Stimulated activated CD4-positive, alpha-beta T cell treated with anti-CD3 and anti-CD28 coated beads, Interleukin-4, amount 100 ng/mL, for 48 hours (primary cell): Measurements from ENCODE around the gene NABP1.

ENCODE experiments used
- DNase-seq, 2 donors: peaks; one replicate each; pipeline ENCODE4 v3.0.0-alpha.2; 2020; ENCODE audit warnings: low read depth in 2 of 2

NABP1 gene

DNA sequence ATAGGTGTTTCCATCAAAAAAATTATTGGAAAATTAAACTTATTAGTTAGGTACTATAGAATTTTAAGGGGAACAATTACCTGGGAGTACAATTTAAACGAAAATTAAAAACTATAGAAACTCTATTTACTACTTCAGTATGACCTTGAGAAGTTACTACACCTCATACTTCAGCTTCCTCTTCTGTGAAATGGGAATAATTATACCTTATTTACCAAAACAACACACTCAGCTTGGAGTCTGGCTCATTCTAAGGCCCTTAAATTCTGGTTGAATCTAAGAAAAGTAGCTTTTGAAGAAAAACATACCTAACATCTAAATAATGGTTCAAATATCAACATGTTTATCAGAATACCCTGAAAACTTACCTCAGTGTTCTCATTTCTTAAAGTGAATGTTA, 2.7 kb downstream of the NABP1 start:
- no peak for DNase-seq

DNA sequence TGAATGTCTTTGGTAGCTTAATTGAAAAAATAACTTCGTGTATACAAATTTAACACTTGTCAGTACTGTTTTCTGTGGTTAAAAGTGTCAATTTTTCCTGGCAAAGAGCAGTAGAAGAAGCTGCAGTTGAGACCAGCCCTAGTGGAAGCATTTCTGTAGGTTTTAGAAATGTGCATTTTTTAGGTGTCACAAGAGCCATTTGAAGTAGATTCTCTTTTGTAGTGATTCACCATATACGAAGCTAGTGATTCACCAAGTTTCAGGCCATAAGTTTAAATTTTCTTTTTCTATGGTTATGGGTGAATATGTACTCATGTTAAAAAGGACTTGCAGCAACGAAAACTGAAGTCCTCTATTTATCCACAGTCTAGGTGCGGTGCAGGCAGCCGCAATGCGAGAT, 4.2 kb downstream of the NABP1 start:
- DNase-seq = no peak

DNA sequence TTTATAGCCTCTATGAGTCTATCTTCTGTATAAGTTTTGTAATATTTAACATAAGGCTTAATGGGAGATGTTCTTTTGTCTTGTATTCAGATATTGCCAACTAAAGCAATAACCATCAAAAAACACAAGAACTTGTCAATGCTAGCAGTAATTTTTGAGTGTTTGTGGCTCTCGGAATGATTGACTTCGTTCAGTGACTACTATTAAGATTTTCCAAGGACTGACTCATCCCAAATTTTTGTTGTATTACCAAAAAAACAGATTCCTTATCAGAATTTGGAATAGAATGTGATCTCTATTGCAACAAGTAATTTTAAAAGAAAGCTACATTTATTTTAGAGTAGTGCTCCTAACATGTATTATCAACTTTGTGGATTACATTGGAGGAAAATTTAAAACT, 8.1 kb downstream of the NABP1 start:
- DNase-seq = no peak

DNA sequence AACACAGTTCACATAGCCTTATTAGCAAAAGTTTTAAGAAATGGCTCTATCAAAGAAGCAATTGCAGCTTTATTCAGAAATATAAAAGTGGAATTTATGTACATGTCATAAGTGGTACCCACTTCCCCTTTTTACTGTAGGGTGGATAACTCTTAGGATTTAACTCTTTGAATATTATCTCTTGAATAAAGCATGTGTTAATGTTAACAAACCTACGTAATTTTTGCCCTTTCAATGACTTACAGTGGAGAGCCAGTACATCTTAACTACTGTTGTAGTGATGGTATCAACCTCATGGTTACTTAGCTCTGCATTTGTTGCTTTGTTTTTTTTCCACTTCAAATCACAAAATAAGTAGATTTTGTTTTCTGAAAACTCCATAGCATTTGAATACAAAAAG, 8.8 kb downstream of the NABP1 start:
- DNase-seq = no peak

DNA sequence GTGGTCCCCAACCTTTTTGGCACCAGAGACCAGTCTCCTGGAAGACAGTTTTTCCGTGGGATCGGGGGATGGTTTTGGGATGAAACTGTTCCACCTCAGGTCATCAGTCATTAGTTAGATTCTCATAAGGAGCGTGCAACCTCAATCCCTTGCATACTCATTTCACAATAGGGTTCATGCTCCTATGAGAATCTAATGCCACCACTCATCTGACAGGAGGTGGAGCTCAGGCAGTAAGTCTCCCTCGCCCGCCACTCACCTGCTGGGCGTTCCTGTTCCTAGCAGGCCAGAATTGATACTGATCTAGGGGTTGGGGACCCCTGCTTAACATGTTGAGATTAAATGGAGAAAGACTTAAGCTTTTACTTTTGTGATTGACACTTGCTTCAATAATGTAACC, 9.9 kb downstream of the NABP1 start:
- DNase-seq = no peak

DNA sequence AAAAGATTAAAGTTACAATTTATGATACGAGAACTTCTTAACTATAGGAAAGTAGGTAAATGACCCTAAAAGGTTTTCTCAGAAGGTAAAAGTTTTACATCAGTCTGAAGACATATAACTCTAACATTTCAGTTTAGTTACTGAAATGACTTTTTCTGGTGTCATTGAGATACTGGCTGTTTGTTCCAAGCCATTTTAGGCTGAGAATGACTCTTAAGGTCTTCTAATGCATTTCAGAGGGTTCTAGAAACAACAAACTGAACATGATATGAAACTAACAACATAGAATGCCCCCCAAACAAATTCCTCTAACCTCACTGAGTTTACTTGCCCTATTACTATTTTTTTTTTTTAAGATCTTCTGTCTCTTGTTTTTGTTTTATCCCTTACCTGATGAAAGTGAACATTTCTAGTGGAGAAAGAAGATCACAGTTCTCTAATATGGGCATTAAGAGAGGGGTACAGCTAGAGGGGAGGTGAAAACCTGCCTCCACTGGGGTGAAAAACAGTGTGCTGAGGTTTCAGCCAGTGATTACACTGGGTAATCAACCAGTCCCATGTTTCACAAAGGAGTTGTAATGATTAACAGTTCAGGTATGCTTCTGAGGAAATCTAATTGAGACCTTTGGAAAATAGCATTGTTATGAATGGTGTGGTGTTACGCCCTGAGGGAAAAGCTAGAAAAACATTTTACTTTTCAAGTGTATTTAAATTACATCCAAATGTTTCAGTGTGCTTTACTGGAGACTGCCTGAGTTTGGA, 11.2 kb downstream of the NABP1 start:
- no peak for DNase-seq

DNA sequence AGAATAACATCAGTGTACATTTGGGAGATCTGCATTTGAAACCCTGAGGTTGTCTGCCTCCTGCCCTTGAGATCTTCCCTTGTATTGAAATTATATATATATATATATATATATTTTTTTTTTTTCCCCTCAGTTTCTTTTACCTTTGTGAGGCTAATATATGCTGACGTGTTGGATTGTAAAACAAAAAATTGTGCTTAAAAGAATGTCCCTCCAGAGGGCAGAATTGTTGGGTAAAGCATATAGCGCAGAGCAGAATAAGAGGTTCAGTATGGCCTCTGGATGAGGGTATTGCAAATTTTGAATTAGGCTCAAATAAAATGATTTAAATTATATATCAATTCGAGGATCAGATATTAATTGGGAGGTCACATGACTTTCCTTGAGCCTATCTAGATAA, 12.4 kb downstream of the NABP1 start:
- DNase-seq = no peak

DNA sequence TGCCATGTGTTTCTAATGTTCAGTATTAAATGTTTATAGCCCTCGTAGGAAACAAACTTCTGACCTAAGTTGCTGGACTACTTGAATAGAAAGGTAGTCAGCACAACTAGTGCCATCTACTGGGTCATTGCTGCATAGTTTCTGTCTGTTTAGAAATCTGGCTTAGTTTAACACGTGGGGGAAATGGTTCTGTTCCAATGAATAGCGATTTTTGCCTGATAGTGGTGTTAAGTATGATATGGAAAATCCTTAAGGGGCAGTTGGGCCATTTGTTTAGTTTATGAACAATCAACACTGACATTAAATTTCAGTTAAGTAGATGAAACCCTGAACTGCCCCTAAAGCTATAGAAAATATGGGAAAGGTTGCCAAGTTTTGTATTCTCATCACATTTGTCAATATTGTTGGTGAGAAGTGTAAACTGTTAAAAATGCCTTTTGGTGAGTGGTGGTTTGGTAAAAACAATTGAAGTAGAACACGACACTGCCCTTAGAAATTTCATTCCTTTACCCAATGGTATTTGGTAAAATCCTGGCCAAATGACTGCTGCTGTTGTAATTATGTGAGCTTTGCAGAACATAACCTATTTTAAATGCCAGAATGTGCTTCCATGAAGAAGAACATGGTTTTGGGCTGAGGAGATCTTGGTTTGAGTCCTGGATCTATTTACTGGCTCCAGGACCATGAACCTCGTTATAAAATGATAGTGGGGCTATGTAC, 13.2 kb downstream of the NABP1 start:
- peak in 1 of 2 donors; percentile 27 for DNase-seq

DNA sequence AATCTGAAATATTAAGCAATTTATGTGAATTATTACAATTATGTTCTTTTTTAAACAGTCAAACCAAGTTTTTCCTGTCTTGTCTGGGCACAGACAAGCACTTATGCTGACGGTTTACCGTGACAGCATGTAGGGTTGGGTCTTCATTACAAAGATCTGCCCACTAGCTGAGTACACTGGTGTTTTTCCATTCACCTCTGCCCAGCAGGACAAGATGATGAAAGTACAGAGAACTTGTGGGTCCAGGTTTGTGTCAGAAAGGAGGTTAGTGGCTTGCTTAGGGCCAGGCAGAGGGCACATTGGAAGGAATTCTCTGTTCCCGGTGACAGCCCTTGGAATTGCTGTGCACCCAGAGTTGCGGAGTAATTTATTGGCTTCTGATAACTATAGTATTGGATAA, 14.0 kb downstream of the NABP1 start:
- DNase-seq = no peak

DNA sequence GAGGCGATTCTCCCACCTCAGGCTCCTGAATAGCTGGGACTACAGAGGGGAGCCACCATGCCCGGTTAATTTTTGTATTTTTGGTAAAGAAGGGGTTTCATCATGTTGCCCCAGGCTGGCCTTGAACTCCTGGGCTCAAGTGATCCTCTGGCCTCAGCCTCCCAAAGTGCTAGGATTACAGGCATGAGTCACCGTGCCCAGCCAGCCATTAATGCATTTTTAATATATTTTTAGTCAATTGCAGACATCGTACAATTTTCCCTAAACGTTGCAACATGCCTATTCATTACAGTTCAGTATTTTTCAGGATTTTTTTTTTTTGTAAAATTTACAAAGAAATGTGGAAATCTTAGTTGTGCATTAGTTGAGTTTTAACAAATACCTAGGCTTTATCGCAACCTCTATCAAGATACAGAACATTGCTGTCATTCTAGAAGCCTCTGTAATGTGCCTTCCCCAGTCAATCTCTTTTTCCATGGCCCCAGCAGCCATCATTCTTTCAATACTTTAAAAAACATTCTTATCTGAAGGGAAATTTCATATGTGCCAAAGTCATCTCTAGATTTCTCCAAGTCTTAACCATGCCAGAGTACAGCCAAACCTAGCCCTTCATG, 14.7 kb downstream of the NABP1 start:
- no peak for DNase-seq

DNA sequence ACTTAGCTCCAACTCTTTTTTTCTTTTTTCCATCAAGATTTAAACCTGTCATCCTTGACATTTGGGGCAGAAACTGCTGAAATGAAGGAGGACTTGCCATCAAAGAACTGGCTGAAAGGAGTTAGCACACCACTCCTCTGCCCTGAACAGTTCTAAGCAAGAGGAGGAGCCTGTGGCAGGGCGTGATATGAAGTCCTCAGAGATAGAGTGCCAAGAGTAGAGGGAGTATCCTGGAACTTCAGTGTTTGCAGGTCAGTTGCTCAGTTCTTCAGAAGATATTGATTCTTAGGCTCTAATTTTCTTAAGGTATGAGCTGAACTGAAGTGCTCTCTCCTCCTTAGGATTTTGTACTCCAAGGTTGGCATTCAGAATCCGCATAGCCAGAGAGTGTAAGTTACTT, 15.2 kb downstream of the NABP1 start:
- DNase-seq = no peak

DNA sequence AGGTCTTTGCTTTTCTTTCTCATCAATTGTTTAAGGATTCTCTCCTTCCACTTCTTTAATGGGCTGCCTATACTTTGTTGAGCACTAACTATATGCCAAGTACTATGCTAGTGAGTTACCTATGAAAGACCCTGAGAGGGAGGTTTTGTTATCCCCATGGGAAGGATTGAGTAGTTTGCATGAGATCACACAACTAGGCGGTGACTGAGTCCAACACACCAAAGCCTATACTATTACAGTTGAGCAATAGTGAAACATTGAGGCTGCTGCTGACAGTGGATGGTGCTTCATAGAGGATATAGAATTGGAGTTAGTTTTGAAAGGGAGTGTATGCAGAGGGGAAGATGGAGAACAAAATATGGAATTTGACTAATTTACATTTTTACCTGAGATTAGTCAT, 15.8 kb downstream of the NABP1 start:
- DNase-seq = no peak

DNA sequence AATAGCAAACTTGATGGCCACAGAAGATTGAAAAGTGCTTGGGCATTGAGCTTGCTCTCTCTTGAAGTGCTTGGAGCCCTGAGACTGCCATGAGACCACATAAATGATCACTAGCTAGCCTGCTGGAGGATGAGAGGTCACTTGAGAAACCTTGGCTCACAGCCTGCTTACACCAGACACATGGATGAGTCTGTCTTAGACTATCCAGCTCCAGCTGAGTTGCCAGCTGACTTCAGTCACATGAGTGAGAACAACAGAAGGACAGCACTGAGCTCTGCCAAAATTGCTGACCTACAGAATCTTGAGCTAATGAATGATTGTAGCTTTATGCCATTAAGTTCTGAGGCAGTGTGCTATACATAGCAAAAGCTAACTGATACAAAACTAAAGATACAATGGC, 18.1 kb downstream of the NABP1 start:
- DNase-seq = no peak

DNA sequence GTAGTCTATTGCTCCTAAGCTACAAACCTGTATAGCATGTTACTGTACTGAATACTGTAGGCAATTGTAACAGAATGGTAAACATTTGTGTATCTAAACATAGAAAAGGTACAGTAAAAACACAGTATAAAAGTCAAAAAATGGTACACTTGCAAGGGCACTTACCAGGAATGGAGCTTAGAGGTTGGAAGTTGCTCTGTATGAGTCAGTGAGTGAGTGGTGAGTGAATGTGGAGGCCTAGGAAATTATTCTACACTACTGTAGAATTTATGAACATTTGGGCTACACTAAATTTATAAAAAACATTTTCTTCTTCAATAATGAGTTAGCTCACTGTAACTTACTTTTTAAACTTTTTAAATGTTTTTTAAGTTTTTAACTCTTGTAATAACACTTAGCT, 19.0 kb downstream of the NABP1 start:
- DNase-seq = no peak

DNA sequence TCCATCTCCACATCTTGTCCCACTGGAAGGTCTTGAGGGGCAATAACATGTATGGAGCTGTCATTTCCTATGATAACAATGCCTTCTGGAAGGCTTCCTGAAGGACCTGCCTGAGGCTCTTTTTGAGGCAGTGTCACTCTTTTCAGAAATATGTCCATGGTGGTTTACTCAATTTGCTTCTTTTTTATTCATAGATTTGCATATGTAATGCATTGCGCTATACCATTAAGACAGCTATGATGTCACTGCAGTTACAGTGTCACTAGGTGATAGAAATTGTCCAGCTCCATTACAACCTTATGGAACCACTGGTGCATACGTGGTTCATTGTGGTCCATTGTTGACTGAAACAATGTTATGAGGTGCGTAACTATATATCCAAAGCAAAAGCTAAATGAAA, 19.9 kb downstream of the NABP1 start:
- no peak for DNase-seq

DNA sequence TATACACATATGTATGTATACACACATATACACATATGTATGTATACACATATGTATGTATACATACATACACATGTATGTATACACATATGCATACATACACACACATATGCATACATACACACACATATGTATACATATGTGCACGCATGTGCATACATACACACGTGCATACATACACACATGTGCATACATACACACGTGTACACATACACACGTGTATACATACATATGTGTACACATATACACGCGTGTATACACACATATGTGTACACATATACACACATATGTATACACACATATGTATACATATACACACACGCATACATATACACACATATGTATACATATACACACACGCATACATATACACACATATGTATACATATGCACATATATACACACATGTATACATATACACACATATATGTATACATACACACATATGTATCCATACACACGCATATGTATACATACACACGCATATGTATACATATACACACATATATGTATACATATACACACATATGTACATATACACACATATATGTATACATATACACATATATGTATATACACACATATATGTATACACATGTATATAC, 21.5 kb downstream of the NABP1 start:
- no peak for DNase-seq

DNA sequence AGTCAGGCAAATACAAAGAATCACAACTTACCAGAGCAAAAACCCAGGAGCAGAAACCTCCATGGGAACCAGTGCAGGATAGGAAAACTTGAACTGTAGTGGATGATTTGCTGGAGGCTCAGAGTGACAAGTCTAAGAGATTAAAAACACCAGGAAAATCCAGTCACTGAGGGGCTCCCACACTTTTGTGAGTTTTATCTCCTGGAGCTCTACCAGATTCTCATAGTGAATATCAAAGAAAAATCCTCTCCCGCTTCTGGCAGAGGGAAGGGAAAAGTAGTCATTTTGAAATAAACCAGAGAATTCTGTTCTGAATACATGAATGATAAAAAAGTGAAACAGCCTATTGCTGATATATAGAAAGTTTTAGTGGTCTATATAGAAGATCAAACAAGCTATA, 23.1 kb downstream of the NABP1 start:
- no peak for DNase-seq

DNA sequence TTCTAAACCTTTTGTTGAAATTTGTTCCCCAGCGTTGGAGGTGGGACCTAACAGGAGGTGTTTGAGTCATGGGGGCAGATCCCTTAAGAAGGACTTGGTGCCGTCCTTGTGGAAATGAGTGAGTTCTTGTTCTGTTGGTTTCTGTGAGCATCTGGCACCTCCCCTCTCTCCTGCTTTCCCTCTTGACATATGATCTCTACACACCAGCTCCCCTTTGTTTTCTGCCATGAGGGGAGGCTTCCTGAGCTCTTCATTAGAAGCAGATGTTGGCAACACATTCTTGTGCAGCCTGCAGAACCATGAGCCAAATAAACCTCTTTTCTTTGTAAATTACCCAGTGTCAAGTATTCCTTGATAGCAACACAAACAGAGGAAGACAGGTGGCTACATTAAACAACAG, 23.8 kb downstream of the NABP1 start:
- no peak for DNase-seq

DNA sequence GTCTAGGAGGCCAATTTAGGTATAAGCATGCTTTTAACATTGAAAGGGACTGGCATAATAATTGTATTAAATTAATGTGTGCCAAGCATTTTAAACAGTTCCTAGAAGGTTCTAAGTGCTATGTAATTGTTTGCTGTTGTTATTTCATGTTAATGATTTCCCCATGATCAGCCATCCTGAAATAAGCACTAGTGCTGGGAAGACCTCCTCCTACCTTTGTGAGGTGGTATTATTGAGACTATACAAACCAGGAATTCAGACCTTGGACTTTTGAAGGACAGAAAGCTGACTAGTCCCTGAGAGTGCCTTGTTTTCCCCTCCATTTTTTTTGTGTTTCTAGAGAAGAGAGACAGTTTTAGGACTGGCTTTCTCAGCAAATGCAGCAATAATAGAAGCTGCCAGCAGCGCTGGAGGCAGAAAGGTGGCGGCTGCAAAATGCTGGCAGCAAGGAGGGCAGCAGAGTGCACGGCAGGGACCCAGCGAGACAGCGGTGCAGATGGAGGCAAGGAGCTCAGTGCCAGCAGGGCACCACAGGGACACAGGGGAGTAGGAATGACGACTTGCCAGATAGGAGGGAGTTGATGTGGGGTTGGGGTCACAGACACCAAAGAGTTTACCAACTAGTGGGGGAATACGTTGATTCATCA, 25.3 kb downstream of the NABP1 start:
- DNase-seq = no peak

DNA sequence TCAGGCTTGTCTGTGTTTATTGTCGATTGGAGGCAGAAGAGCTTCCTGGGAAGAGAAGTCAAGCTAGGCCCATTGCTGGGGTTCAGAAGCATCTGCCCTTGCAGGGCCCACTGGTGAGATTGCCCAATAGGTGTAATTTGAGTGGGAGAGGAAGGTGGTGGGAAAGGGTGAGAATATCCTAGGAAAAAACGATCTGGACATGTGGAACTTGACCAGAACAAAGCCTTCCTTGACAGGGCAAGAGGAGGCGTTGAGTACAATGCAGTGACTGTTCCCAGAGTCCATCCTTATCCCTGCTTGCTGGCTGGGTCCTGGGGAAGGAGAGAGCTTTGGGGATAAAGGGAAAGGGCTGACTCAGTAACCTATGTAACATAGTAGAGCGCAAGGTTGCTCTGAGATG, 27.1 kb downstream of the NABP1 start:
- no peak for DNase-seq

DNA sequence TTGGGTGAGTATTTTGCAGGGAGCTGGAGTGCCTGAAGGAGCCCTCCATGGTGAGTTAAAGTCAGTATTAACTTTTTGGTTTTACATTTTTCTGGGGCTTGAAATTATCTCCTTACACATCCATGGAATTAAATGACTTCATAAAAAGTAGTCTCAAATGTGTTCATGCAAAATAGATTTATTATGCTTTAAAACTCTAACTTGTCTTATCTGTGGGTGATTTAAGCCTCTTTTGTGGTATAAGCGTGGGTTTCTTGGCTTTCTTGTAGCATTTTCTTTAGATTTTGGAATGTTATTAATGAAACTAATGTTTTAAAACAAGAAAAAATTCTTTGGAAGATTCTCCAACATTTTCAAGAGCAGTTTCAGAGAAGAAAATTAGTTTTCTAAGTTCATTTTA, 27.8 kb downstream of the NABP1 start:
- DNase-seq = no peak

DNA sequence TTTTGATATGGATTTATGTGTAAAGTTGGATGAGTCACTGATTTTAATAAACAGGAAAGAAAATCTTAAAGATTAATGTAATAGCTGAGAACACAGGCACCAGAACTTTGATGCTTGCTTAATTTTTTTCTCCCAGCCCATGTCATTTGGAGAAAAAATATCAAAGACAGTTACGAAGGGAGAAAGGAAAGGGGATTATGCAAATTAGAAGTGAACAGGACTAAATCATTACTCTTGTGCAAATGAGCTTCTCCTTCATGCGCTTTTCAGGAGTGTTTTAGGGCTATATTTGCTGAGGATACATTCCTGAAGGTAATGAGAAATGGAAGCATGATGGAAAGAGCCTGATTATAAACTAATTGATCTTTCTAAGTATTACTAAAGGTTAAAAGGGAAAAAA, 28.9 kb downstream of the NABP1 start:
- DNase-seq = no peak
